GM19395 (cell line): ENCODE measurements around the gene SCP2.

Experiments used
- ATAC-seq: cut with Tn5 transposase; IDR thresholded peaks from one replicate; pipeline ENCODE4 v1.9.1; 2021; ENCODE audit warnings: mild to moderate bottlenecking, moderate library complexity; ENCODE audit not compliant: unreplicated experiment

Gene SCP2

GRCh38 chr1:53066488-53066887 is 139.4 kb downstream of the SCP2 start:
- no peak for ATAC-seq

- no peak for ATAC-seq
These were observed 140.0 kb downstream of the SCP2 start for GRCh38 chr1:53066891-53067738.

GRCh38 chr1:53067886-53068285 is 140.8 kb downstream of the SCP2 start:
- ATAC-seq, result no peak

- ATAC-seq, result no peak
These were observed 141.4 kb downstream of the SCP2 start for GRCh38 chr1:53068314-53069099.

GRCh38 chr1:53069265-53069662 is 142.2 kb downstream of the SCP2 start:
- no peak for ATAC-seq

GRCh38 chr1:53069663-53070327 is 142.7 kb downstream of the SCP2 start:
- ATAC-seq, result no peak

- no peak for ATAC-seq
These were observed 143.5 kb downstream of the SCP2 start for GRCh38 chr1:53070621-53071020.

GRCh38 chr1:53071167-53071865 is 144.2 kb downstream of the SCP2 start:
- no peak for ATAC-seq

- ATAC-seq, result no peak
These were observed 144.8 kb downstream of the SCP2 start for GRCh38 chr1:53071915-53072314.

GRCh38 chr1:53073287-53073686 is 146.2 kb downstream of the SCP2 start:
- ATAC-seq, result no peak

- ATAC-seq, result no peak
These were observed 146.8 kb downstream of the SCP2 start for GRCh38 chr1:53073868-53074311.

- no peak for ATAC-seq
These were observed 147.5 kb downstream of the SCP2 start for GRCh38 chr1:53074313-53075154.

GRCh38 chr1:53075206-53075605 is 148.1 kb downstream of the SCP2 start:
- no peak for ATAC-seq

- ATAC-seq, result no peak
These were observed 148.7 kb downstream of the SCP2 start for GRCh38 chr1:53075761-53076163.

- ATAC-seq, result no peak
These were observed 149.1 kb downstream of the SCP2 start for GRCh38 chr1:53076165-53076564.

GRCh38 chr1:53076721-53077598 is 149.9 kb downstream of the SCP2 start:
- ATAC-seq, result no peak

GRCh38 chr1:53077599-53077965 is 150.5 kb downstream of the SCP2 start:
- ATAC-seq, result no peak

- no peak for ATAC-seq
These were observed 151.4 kb downstream of the SCP2 start for GRCh38 chr1:53078333-53079101.
